Skeletal muscle satellite cell (primary cell): ENCODE measurements around the gene HDHD3.
"Not testable (repeated sequence)": the region's sequence is repeated elsewhere in the genome, so short reads cannot be mapped to it uniquely, and the experiment has no call there.

Experiments
- H3K27me3 ChIP-seq: 2 replicates; pipeline ENCODE4 v1.7.0; 2013; ENCODE audit warnings: low read length; ENCODE audit not compliant: control insufficient read depth, insufficient read depth
- H3K36me3 ChIP-seq: 2 replicates; pipeline ENCODE4 v1.7.0; 2013; ENCODE audit warnings: mild to moderate bottlenecking, control low read depth, low read length; ENCODE audit not compliant: insufficient read depth
- H3K4me1 ChIP-seq: 2 replicates; pipeline ENCODE4 v1.7.0; 2013; ENCODE audit warnings: low read length; ENCODE audit not compliant: control insufficient read depth, insufficient read depth
- H3K4me2 ChIP-seq: 2 replicates; pipeline ENCODE4 v1.7.0; 2013; ENCODE audit warnings: mild to moderate bottlenecking, low read length
- H3K4me3 ChIP-seq: 2 replicates; pipeline ENCODE4 v1.7.0; 2013; ENCODE audit warnings: low read length
- H3K9ac ChIP-seq: 2 replicates; pipeline ENCODE4 v1.7.0; 2013; ENCODE audit warnings: mild to moderate bottlenecking, low read depth, low read length, moderate library complexity
- H3K9me3 ChIP-seq: replicated peaks from 2 replicates; pipeline ENCODE4 v1.7.0; 2013; ENCODE audit warnings: mild to moderate bottlenecking, control low read depth, low read length

HDHD3 gene

GRCh38 chr9:113387560-113388230, 10.9 kb upstream of the HDHD3 start:
- Histone ChIP-seq H3K4me3 (no peak overlapping the region), H3K36me3 (peaks cover 33% of the 10 kb centered on the region), H3K27me3 (no peaks in the 10 kb centered on the region), H3K9me3 (no peaks in the 10 kb centered on the region), H3K9ac (no peak overlapping the region), H3K4me1 (no peaks in the 10 kb centered on the region), H3K4me2 (no peak overlapping the region)

GRCh38 chr9:113386571-113387393, 10.0 kb upstream of the HDHD3 start:
- Histone ChIP-seq H3K4me3 (no peak overlapping the region), H3K9ac (no peak overlapping the region), H3K4me2 (no peak overlapping the region), H3K27me3 (no peaks in the 10 kb centered on the region), H3K9me3 (no peaks in the 10 kb centered on the region), H3K4me1 (no peaks in the 10 kb centered on the region), H3K36me3 (peaks cover 30% of the 10 kb centered on the region)

GRCh38 chr9:113381909-113382411, 5.2 kb upstream of the HDHD3 start:
- Histone ChIP-seq H3K4me2 (no peak overlapping the region), H3K9me3 (no peaks in the 10 kb centered on the region), H3K4me1 (peaks cover 3% of the 10 kb centered on the region), H3K27me3 (no peaks in the 10 kb centered on the region), H3K9ac (no peak overlapping the region), H3K36me3 (no peaks in the 10 kb centered on the region), H3K4me3 (no peak overlapping the region)

- not testable (repeated sequence) for H3K9ac ChIP-seq, H3K36me3 ChIP-seq, H3K27me3 ChIP-seq, H3K4me2 ChIP-seq, H3K9me3 ChIP-seq, H3K4me3 ChIP-seq, H3K4me1 ChIP-seq
These were observed 4.7 kb upstream of the HDHD3 start for GRCh38 chr9:113381441-113381840.

GRCh38 chr9:113380869-113381378, 4.1 kb upstream of the HDHD3 start:
- no peaks in the 10 kb centered on the region for H3K27me3 ChIP-seq

GRCh38 chr9:113379829-113380210, 3.0 kb upstream of the HDHD3 start:
- H3K4me2 ChIP-seq, H3K9me3 ChIP-seq, H3K4me3 ChIP-seq, H3K4me1 ChIP-seq, H3K36me3 ChIP-seq, H3K9ac ChIP-seq, H3K27me3 ChIP-seq: not testable (repeated sequence)

More at GRCh38 chr9:113380869-113381378, 4.1 kb upstream of the HDHD3 start:
- H3K4me3 ChIP-seq = no peak overlapping the region
- no peak overlapping the region for H3K9ac ChIP-seq
- H3K9me3 ChIP-seq = no peaks in the 10 kb centered on the region
- H3K36me3 ChIP-seq = no peaks in the 10 kb centered on the region
- peaks cover 3% of the 10 kb centered on the region for H3K4me1 ChIP-seq
- H3K4me2 ChIP-seq = no peak overlapping the region

GRCh38 chr9:113379094-113379828, 2.5 kb upstream of the HDHD3 start:
- H3K4me3 ChIP-seq, H3K4me2 ChIP-seq, H3K9ac ChIP-seq, H3K27me3 ChIP-seq, H3K36me3 ChIP-seq, H3K4me1 ChIP-seq, H3K9me3 ChIP-seq: not testable (repeated sequence)

- H3K9ac ChIP-seq = no peak overlapping the region
- no peak overlapping the region for H3K4me2 ChIP-seq
- H3K9me3 ChIP-seq = no peaks in the 10 kb centered on the region
- H3K27me3 ChIP-seq = no peaks in the 10 kb centered on the region
- H3K36me3 ChIP-seq = peaks cover 7% of the 10 kb centered on the region
- H3K4me3 ChIP-seq = no peak overlapping the region
- H3K4me1 ChIP-seq = peaks cover 6% of the 10 kb centered on the region
These were observed 1.4 kb downstream of the HDHD3 start for GRCh38 chr9:113375057-113376023.

- peaks cover 3% of the 10 kb centered on the region for H3K27me3 ChIP-seq
- H3K4me3 ChIP-seq = no peak overlapping the region
- H3K4me1 ChIP-seq = peaks cover 6% of the 10 kb centered on the region
- no peaks in the 10 kb centered on the region for H3K9me3 ChIP-seq
- H3K36me3 ChIP-seq = peaks cover 7% of the 10 kb centered on the region
- H3K4me2 ChIP-seq = no peak overlapping the region
- no peak overlapping the region for H3K9ac ChIP-seq
These were observed 3.0 kb downstream of the HDHD3 start for GRCh38 chr9:113373676-113374392.

- no peaks in the 10 kb centered on the region for H3K9me3 ChIP-seq
- H3K4me3 ChIP-seq = no peak overlapping the region
- H3K36me3 ChIP-seq = peaks cover 7% of the 10 kb centered on the region
- H3K4me2 ChIP-seq = no peak overlapping the region
- peaks cover 3% of the 10 kb centered on the region for H3K27me3 ChIP-seq
- peaks cover 6% of the 10 kb centered on the region for H3K4me1 ChIP-seq
- no peak overlapping the region for H3K9ac ChIP-seq
These were observed 3.5 kb downstream of the HDHD3 start for GRCh38 chr9:113373256-113373655.
